IPS-18c (cell line): Measurements from ENCODE around the gene NCOA7.
"Not testable (repeated sequence)": the region's sequence is repeated elsewhere in the genome, so short reads cannot be mapped to it uniquely, and the experiment has no call there.

Experiments used
- H3K4me3 ChIP-seq: 2 replicates; pipeline ENCODE4 v1.7.0; 2013; ENCODE audit warnings: low read depth, mild to moderate bottlenecking, low read length, moderate library complexity; ENCODE audit not compliant: insufficient read depth
- H3K9me3 ChIP-seq: one replicate; pipeline ENCODE4 v1.6.1; 2013; ENCODE audit warnings: mild to moderate bottlenecking, low read length, moderate library complexity; ENCODE audit not compliant: control insufficient read depth, insufficient read depth

Gene NCOA7

DNA sequence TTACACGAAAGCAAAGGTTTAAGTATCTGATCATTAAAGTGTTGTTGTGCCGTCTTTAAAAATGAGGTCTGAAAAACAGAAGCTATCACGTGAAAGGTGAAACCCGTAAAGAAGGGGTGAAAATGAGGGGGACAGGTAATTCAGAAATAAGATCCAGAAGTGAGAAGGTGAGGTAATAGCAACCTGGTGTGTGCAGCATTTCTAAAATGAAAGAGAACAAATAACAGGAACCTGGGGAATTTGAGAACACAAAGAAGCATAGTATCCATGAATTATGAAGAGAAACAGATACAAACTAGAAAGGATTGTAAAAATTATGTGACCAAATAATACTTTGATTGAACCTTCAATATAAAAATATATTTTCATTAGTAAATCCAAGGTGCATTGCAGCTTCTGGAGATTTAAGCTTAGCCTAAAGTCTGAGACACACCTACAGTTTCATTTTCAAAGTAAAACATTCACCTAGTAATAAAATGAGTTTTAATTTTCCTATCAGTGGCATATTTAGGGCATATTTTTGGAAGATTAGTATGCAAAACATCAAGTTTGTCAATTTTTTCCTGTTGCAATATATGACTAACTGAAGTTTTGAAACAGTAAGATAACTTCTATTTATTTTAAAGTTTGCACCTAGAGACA, 39.9 kb upstream of the NCOA7 start:
- H3K4me3 ChIP-seq = peak overlapping the region; percentile 90; the same call in 1 of the 2 replicates

DNA sequence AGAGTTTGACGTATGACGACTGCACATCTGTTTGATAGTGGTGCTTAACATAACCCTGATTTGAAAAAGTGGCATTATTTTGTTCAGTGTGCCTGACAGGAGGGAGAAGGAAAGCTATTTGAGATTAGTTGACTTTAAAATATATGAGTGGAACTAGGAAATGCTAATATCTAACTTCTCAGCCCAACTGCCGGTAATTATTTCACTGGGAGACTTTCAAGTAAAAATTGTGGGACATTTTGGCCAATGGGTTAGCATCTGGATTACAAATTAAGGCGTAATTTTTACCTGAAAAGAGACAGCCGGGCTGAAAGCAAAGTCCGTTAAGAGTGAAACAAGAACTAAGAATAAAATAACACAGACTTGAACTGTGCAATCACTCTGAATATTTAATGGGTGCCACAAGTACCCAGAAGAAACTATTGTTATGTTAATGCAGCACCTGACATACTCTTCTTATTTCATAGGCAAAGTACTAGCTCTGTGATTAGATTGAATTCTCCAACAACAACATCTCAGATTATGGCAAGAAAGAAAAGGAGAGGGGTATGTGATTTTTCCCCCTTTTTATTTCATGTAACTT, 39.3 kb upstream of the NCOA7 start:
- Histone ChIP-seq H3K9me3 (no peaks in the 10 kb centered on the region), H3K4me3 (no peak overlapping the region)

More for the DNA sequence above, 39.9 kb upstream of the NCOA7 start:
- H3K9me3 ChIP-seq = no peaks in the 10 kb centered on the region

DNA sequence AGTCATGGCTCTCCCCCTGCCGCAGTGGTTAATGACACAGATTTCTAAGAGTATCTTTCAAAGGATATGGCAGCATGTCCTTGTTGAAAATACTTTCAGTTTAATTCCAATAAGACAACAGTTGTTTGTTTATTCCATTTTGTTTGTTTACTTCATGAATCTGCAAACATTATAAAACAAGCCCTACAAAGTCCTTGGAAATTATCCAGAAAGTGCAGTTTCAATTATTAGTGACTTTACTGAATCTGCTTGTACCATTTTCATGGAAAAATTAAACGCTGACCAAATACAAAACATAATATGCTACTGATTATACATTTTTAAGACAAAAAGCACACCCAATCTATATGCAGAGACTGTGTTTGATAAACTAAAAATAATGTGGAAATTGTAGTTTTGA, 38.0 kb upstream of the NCOA7 start:
- H3K9me3 ChIP-seq = no peaks in the 10 kb centered on the region

DNA sequence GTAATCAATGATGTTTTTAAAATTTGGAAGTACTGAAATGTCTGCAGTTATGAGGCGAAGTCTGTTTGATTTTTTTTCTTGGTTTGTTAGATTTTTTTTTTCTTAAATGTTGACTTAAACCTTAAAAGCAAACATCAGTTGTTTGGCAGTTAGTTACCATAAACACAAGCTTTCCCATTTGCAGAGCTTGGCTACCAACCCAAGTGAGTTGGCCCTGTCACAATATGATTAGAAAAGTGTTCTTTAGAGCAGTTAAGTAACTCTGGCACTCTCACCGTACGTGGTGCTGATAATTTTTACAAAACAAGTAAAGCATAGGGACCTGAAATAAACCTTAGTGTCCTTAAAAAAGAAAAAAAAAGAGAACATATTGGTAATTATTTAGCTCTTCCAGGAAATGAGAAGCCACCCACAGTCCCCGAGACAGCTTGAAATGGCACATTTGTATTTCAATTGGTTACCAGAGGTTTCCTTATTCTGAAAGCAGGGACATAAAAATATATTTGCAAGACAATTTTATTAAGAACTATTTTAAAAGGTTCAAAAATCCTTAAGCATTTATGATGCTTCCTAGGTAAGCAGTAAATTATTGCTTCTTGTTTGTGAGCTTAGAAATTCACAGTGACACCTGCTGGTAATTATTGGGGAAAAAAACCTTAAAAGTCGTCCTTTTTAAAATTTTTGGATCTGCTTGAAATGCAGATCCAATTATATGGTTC, 37.4 kb upstream of the NCOA7 start:
- Histone ChIP-seq H3K9me3 (no peaks in the 10 kb centered on the region), H3K4me3 (no peak overlapping the region)

More for the DNA sequence above, 38.0 kb upstream of the NCOA7 start:
- no peak overlapping the region for H3K4me3 ChIP-seq

DNA sequence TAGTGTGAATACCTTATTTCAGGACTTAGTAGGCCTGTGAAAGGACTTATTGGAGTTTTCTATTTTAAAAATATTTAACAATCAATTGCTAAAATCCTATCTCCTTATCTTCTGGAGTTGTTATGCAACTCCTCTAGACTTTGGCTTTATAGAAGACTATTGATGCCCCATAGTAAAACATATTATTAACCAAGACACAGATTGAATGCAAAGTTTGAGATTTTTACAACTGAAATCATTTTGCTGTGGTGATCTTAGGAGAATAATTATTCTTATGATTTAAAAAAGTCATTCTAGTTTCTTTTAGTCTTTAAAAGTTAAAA, 36.9 kb upstream of the NCOA7 start:
- Histone ChIP-seq H3K4me3 (no peak overlapping the region), H3K9me3 (no peaks in the 10 kb centered on the region)

DNA sequence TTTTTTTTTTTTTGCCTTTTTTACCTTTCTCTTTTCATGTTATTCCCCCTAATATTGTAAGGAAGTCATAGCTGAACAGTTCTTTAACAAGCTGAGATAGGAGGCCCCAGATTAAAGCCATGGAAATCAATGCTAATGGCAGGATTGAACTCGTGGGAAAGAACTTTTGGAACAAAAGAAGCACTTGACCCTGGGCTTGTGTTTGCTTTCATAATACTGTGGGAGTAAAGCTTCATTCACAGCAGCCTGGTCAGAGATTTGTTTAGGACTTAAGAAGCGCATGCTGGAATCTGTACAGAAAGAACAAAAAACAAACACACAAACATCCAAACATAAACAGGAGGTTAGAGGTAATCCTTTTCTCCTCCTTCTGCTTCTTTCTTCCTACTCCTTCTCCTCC, 36.2 kb upstream of the NCOA7 start:
- no peaks in the 10 kb centered on the region for H3K9me3 ChIP-seq
- no peak overlapping the region for H3K4me3 ChIP-seq

DNA sequence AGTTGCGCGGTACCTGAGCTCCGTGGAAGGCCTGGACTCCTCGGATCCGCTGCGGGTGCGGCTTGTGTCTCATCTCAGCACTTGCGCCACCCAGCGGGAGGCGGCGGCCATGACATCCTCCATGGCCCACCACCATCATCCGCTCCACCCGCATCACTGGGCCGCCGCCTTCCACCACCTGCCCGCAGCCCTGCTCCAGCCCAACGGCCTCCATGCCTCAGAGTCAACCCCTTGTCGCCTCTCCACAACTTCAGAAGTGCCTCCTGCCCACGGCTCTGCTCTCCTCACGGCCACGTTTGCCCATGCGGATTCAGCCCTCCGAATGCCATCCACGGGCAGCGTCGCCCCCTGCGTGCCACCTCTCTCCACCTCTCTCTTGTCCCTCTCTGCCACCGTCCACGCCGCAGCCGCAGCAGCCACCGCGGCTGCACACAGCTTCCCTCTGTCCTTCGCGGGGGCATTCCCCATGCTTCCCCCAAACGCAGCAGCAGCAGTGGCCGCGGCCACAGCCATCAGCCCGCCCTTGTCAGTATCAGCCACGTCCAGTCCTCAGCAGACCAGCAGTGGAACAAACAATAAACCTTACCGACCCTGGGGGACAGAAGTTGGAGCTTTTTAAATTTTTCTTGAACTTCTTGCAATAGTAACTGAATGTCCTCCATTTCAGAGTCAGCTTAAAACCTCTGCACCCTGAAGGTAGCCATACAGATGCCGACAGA, 31.4 kb upstream of the NCOA7 start:
- Histone ChIP-seq H3K4me3 (no peak overlapping the region), H3K9me3 (no peaks in the 10 kb centered on the region)

DNA sequence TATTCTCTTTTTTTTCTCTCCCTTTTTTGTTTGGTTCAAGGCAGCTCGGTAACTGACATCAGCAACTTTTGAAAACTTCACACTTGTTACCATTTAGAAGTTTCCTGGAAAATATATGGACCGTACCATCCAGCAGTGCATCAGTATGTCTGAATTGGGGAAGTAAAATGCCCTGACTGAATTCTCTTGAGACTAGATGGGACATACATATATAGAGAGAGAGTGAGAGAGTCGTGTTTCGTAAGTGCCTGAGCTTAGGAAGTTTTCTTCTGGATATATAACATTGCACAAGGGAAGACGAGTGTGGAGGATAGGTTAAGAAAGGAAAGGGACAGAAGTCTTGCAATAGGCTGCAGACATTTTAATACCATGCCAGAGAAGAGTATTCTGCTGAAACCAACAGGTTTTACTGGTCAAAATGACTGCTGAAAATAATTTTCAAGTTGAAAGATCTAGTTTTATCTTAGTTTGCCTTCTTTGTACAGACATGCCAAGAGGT, 30.8 kb upstream of the NCOA7 start:
- H3K9me3 ChIP-seq = no peaks in the 10 kb centered on the region

DNA sequence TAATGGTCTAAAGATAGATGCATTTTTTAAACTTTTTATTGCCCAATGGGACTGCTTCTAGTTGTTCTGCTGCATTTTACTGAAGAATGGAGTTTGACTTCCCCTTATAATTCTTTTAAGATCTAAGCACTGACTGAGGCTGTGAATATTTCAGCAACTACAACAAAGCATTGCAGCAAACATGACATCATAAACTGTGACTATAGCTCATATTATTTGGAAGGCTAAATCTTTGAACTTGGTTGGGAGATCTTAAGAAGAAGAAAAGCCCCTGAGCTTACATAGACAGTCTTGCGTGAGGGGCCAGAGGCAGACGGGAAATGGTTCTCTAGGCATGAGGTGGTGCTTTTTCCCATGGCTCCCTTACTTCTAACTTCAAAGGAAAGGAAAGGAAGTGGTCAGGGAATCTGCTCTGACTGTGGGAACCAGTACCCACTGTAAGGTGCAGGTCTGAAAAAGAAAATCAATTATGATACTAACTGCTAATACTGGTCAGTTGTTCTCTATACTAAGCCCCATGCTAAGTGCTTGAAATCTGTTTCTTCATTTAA, 26.6 kb upstream of the NCOA7 start:
- Histone ChIP-seq H3K9me3 (no peaks in the 10 kb centered on the region), H3K4me3 (no peak overlapping the region)

More for the DNA sequence above, 30.8 kb upstream of the NCOA7 start:
- H3K4me3 ChIP-seq = no peak overlapping the region

DNA sequence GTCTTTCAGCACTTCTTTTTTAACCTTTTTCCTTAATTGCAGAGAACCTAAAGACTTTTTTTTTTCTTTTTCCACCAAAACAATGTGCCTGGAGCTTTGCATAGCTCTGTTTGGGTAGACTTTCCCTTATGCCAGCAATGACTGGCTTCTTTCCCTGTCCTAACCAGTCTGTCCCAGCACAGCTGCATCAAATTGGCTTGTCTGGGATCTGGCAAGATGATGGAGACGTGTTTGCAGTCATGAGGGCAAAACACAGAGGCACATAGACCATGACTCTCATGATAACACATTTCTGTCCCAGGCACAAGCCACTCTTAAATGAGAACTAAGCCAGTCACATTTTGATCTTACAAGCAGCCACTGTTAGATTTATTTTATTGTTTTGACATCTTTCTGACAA, 24.8 kb upstream of the NCOA7 start:
- Histone ChIP-seq H3K9me3 (no peaks in the 10 kb centered on the region), H3K4me3 (no peak overlapping the region)

DNA sequence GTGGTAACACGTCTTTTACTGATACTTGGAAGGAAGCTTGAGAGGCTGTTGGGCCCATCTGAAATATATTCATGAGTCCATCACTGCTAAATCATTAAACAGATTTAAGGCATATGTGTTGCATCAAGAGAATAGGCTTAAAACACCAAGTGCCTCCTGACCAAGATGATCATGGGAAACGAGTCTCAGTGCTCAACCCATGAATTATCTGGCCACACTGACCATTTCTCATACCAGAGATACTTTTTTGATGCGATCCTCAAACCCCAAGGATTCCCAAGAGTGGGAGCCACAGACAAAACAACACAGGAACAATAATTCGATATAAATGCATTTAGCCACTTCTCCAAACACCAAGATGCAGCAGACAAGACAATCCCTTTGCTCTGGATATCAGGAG, 24.1 kb upstream of the NCOA7 start:
- Histone ChIP-seq H3K4me3 (no peak overlapping the region), H3K9me3 (no peaks in the 10 kb centered on the region)

DNA sequence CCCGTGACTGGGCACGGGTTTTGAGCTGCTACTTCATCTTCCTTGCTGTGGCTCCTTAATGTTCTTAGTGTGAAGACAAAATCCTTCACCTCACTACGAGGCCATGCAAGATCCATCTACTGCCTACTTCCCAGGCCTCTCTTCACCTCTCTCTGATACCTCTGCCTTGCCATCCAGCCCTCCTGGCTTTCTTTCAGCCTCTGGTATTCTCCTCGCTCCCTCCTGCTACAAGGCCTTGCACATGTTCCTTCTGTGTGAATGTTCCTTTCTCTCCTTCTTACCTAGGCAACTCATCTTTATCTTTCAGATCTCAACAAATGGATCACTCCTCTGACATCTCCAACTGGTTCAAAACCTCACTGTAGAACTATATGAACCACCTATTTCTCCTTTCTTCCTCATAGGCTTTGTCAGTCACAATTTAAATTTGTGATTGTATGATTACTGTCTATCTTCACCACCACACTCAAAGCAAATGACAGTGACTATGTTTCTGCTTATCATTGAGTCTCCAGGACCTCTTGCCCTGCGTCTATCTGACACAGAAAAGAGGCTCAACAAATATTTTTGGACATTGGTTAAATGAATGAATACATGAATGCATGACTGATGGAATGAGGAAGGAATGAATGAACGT, 21.5 kb upstream of the NCOA7 start:
- Histone ChIP-seq H3K9me3 (no peaks in the 10 kb centered on the region), H3K4me3 (no peak overlapping the region)

DNA sequence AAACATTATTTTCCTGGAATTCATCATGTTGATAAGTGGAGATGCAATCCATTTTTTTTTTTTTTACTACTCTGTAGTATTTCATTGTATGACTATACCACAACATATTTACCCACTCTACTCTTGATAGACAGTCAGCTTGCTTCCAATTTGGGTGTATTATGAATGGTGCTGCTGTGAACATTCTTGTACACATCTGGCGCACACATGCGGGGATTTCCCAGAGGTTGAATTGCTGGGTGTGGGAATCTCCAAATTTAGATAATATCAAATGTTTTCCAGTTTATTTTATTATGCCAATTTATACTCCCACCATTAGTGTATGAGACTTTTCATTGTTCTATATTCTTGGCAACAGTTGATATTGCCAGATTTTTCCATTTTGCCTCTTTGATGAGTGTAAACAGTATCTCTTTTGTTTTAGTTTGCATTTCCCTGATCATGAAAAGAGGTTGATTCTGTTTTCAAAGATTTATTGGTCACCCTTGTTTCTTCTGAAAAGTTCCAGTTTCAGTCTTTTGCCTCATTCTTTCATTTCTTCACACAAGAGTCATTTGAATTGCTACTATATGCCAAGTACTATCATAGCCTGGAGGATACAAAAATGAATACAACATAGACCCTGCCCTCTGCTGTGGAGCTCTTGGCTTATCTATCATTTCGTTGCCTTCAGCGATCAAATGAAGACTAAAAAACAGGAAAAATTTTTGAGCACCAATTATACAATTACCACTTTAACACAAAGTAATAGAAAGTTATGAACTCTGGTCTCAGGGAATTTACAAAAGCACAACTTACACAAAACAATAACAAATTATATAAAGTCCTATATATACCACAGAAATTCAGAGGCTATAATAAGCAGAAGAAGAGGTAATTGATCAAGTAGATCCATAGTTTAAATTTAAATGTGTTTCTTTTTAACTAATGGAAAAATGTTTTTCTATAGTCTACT, 17.1 kb upstream of the NCOA7 start:
- Histone ChIP-seq H3K9me3 (no peaks in the 10 kb centered on the region), H3K4me3 (no peak overlapping the region)

DNA sequence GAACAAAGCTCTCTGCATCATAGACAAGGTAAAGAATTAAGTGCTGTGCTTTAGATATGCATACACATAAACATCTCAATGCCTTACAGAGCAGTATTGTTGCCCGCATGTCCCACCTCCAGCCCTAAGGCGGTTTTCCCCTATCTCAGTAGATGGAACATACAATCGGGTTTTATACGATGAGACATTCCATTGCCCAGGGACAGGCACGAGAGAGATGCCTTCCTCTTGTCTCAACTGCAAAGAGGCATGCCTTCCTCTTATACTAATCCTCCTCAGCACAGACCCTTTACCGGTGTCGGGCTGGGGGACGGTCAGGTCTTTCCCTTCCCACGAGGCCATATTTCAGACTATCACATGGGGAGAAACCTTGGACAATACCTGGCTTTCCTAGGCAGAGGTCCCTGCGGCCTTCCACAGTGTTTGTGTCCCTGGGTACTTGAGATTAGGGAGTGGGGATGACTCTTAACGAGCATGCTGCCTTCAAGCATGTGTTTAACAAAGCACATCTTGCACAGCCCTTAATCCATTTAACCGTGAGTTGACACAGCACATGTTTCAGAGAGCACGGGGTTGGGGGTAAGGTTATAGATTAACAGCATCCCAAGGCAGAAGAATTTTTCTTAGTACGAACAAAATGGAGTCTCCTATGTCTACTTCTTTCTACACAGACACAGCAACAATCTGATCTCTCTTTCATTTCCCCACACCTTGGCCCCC, 14.5 kb upstream of the NCOA7 start:
- not testable (repeated sequence) for H3K4me3 ChIP-seq

DNA sequence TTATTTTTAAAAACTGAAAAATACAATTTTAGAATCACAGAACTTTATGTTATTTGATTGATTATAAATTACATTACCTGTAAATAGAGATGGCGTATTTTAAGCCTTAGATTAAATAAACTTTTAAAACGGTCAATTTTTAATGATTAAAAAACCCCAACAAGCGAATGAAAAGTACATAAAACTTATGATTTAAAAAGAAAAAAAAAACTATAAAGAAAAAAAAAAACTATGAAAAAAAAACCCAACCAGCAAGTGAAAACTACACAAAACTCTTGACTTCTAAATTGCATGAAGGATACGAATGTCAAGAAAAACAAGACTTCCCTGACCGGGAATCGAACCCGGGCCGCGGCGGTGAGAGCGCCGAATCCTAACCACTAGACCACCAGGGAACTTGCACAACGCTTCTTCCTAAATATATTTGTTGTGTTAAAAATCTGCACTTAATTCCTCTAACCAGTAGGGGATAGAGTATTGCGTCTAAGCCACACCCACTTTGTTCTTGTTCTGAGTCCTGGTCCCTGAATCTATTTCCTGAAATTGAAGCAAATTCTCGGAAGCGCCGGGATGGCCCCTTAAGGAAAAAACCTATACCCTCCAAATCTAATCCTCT, 10.7 kb upstream of the NCOA7 start:
- Histone ChIP-seq H3K9me3 (no peaks in the 10 kb centered on the region), H3K4me3 (peak overlapping the region; percentile 54)

More for the DNA sequence above, 14.5 kb upstream of the NCOA7 start:
- H3K9me3 ChIP-seq = not testable (repeated sequence)
